ENCODE data around the gene CLVS2.

CLVS2 gene

GRCh38 chr6:123094795-123095194 is 98.8 kb downstream of the CLVS2 start:
- H3K4me3 ChIP-seq (ENCODE audit: low read depth, low read length), result no peak overlapping the region
- no peak for DNase-seq (ENCODE audit: low read depth, low spot score)
- no peak for TF ChIP-seq CTCF (IDR thresholded peaks at IDR 0.05; ENCODE audit: low read depth, low read length)
- in situ Hi-C loops (cut with HindIII; ENCODE audit: low sequenced_read_pairs), result no loop called here

GRCh38 chr6:123105561-123105960 is 109.5 kb downstream of the CLVS2 start:
- DNase-seq (ENCODE audit: low read depth, low spot score), result peak; percentile 28
- no peak overlapping the region for H3K4me3 ChIP-seq (ENCODE audit: low read depth, low read length)
- TF ChIP-seq CTCF (IDR thresholded peaks at IDR 0.05; ENCODE audit: low read depth, low read length), result no peak
- in situ Hi-C loops (cut with HindIII; ENCODE audit: low sequenced_read_pairs), result no loop called here

- in situ Hi-C loops (cut with HindIII; ENCODE audit: low sequenced_read_pairs), result no loop called here
- no peak for DNase-seq (ENCODE audit: low read depth, low spot score)
- H3K4me3 ChIP-seq (ENCODE audit: low read depth, low read length), result no peak overlapping the region
- no peak for TF ChIP-seq CTCF (IDR thresholded peaks at IDR 0.05; ENCODE audit: low read depth, low read length)
Measured at GRCh38 chr6:123116370-123116769, 120.3 kb downstream of the CLVS2 start.

- no peak for TF ChIP-seq CTCF (IDR thresholded peaks at IDR 0.05; ENCODE audit: low read depth, low read length)
- H3K4me3 ChIP-seq (ENCODE audit: low read depth, low read length), result no peak overlapping the region
- in situ Hi-C loops (cut with HindIII; ENCODE audit: low sequenced_read_pairs), result no loop called here
- DNase-seq (ENCODE audit: low read depth, low spot score), result no peak
Measured at GRCh38 chr6:123117145-123117908, 121.3 kb downstream of the CLVS2 start.

GRCh38 chr6:123118811-123119210 is 122.8 kb downstream of the CLVS2 start:
- in situ Hi-C loops (cut with HindIII; ENCODE audit: low sequenced_read_pairs), result no loop called here
- no peak for TF ChIP-seq CTCF (IDR thresholded peaks at IDR 0.05; ENCODE audit: low read depth, low read length)
- no peak for DNase-seq (ENCODE audit: low read depth, low spot score)
- H3K4me3 ChIP-seq (ENCODE audit: low read depth, low read length), result no peak overlapping the region

Data from astrocyte of the spinal cord (primary cell).